GM12878 (cell line): ENCODE measurements around the gene RNF43. TPM values are rescaled to one million over a fixed set of nuclear protein-coding genes. Genes with fewer than 3 reads are reported as not detected.
A peak's percentile ranks its signal among the peaks of the same experiment; 100 is the strongest.

ENCODE experiments used
- ATAC-seq: fragments of 200-7000 bp; cut with Tn5 transposase; 3 replicates; pipeline ENCODE4 v1.9.1; 2020; ENCODE audit warnings: mild to moderate bottlenecking, moderate library complexity
- BruUV-seq: library from RNA; stranded (reverse); fragments of 400-500 nt; replicated peaks from 2 replicates; lab custom pipeline; 2021; lab: Mats Ljungman, UMichigan
- CTCF ChIA-PET: fragments of 300-600 bp; sonication (Branson Sonifier 250); formaldehyde crosslinking; extraction: SDS; loops from one replicate; lab custom pipeline; 2021; ENCODE audit warnings: inconsistent platforms; lab: Yijun Ruan, JAX
- POLR2A ChIA-PET: fragments of 350-600 bp; formaldehyde crosslinking; extraction: SDS; loops from one replicate; lab custom pipeline; 2021; ENCODE audit warnings: inconsistent platforms; lab: Charles Lee
- RAD21 ChIA-PET: fragments of 300-600 bp; sonication (Branson Sonifier 250); formaldehyde crosslinking; loops from one replicate; lab custom pipeline; 2023; ENCODE audit warnings: antibody characterized with exemption; ENCODE audit not compliant: unreplicated experiment; lab: Charles Lee
- SMC1A ChIA-PET: fragments of 300-600 bp; sonication (Branson Sonifier 250); formaldehyde crosslinking; loops from one replicate; lab custom pipeline; 2023; ENCODE audit not compliant: unreplicated experiment, uncharacterized antibody; lab: Charles Lee
- DNase-seq: peaks from one replicate; pipeline ENCODE4 v3.0.0-alpha.2; 2011; ENCODE audit warnings: low read depth, low spot score
- FAIRE-seq: peaks from 3 replicates; lab custom pipeline; 2011; peaks lifted over from hg19 to GRCh38; lab: Jason Lieb, UNC
- H2AFZ ChIP-seq: 2 replicates; pipeline ENCODE4 v1.6.0; 2011; ENCODE audit warnings: low read depth, low read length, control low read depth; ENCODE audit not compliant: control insufficient read depth
- H3K27ac ChIP-seq: 2 replicates; pipeline ENCODE4 v1.5.1; 2011; ENCODE audit warnings: control low read depth; ENCODE audit not compliant: control insufficient read depth, insufficient read depth
- H3K27me3 ChIP-seq, 2 experiments: replicated peaks in 1 of 2; 2 replicates each; pipeline versions ENCODE4 v1.6.0 to v1.6.1; 2011; ENCODE audit warnings: low read length in 1 of 2; ENCODE audit not compliant: control insufficient read depth in 2 of 2, insufficient read depth in 2 of 2
- H3K36me3 ChIP-seq, 2 experiments: 2 replicates each; pipeline ENCODE4 v1.5.1; 2011; ENCODE audit warnings: low read length in 1 of 2; ENCODE audit not compliant: control insufficient read depth in 2 of 2, insufficient read depth in 2 of 2
- H3K4me1 ChIP-seq: 2 replicates; pipeline ENCODE4 v1.6.1; 2011; ENCODE audit warnings: mild to moderate bottlenecking, low read length, moderate library complexity, mixed read lengths; ENCODE audit not compliant: control insufficient read depth, insufficient read depth
- H3K4me2 ChIP-seq: 2 replicates; pipeline ENCODE4 v1.6.0; 2011; ENCODE audit warnings: control low read depth; ENCODE audit not compliant: control insufficient read depth, insufficient read depth
- H3K4me3 ChIP-seq: fragments of 200-600 bp; sonication (generic); 2 replicates; pipeline ENCODE4 v1.5.1; 2016
- H3K79me2 ChIP-seq: 2 replicates; pipeline ENCODE4 v1.6.0; 2011; ENCODE audit warnings: low read length; ENCODE audit not compliant: control insufficient read depth, insufficient read depth
- H3K9ac ChIP-seq: 2 replicates; pipeline ENCODE4 v1.8.0; 2011; ENCODE audit warnings: low read length, control low read depth, mixed read lengths; ENCODE audit not compliant: control insufficient read depth, insufficient read depth
- H3K9me3 ChIP-seq: replicated peaks from 3 replicates; pipeline ENCODE4 v1.5.1; 2011; ENCODE audit warnings: mild to moderate bottlenecking, low read length; ENCODE audit not compliant: control insufficient read depth, insufficient read depth
- H4K20me1 ChIP-seq: 2 replicates; pipeline ENCODE4 v1.6.0; 2011; ENCODE audit not compliant: control insufficient read depth, insufficient read depth
- GATAD2B ChIP-seq: fragments of 450-650 bp; conservative IDR thresholded peaks from 2 replicates; pipeline ENCODE4 v1.6.1; 2017; ENCODE audit warnings: low read depth, mild to moderate bottlenecking, moderate library complexity
- HDAC2 ChIP-seq: fragments of 200-600 bp; sonication (generic); IDR thresholded peaks from 2 replicates; pipeline ENCODE4 v1.6.1; 2017
- IKZF2 ChIP-seq, 2 experiments: fragments of 450-650 bp; IDR thresholded peaks; 2 replicates each; pipeline ENCODE4 v1.6.1; 2017; ENCODE audit warnings: mild to moderate bottlenecking in 2 of 2, moderate library complexity in 2 of 2
- IRF4 ChIP-seq: IDR thresholded peaks from 2 replicates; pipeline ENCODE4 v1.6.1; 2011; ENCODE audit warnings: low read depth, low read length
- JUND ChIP-seq: IDR thresholded peaks from 2 replicates; pipeline ENCODE4 v1.6.1; 2012; ENCODE audit warnings: low read depth, mild to moderate bottlenecking, low read length, improper control_type of control experiment, moderate library complexity
- MEF2A ChIP-seq: IDR thresholded peaks from 2 replicates; pipeline ENCODE4 v1.6.1; 2011; ENCODE audit warnings: low read depth, mild to moderate bottlenecking, low read length, moderate library complexity; ENCODE audit not compliant: insufficient read depth
- MYB ChIP-seq: fragments of 150-350 bp; IDR thresholded peaks from 2 replicates; pipeline ENCODE4 v1.6.1; 2014; ENCODE audit warnings: mild to moderate bottlenecking, low read depth, low read length, borderline replicate concordance
- POLR2AphosphoS2 ChIP-seq: IDR thresholded peaks from 2 replicates; pipeline ENCODE4 v1.6.1; 2011; ENCODE audit warnings: low read depth, mild to moderate bottlenecking, low read length, improper control_type of control experiment, moderate library complexity
- REST ChIP-seq: IDR thresholded peaks from 2 replicates; pipeline ENCODE4 v1.6.1; 2012; ENCODE audit warnings: mild to moderate bottlenecking, low read depth, low read length
- WRNIP1 ChIP-seq: IDR thresholded peaks from 2 replicates; pipeline ENCODE4 v1.6.1; 2011; ENCODE audit warnings: low read depth, low read length, improper control_type of control experiment, borderline replicate concordance
- WGBS: methylation state at CpG from one replicate; pipeline ENCODE4 v1.1.6; 2016; ENCODE audit warnings: low lambda C conversion rate; ENCODE audit not compliant: insufficient replicate concordance, insufficient coverage; ENCODE audit errors: missing lambda C conversion rate; 5-methylcytosine and 5-hydroxymethylcytosine counted together
- in situ Hi-C: fragments of 300-500 bp; cut with MboI; formaldehyde crosslinking; loops from 9 replicates; pipeline ENCODE4 v1.14.3; 2018; ENCODE audit warnings: mixed read lengths
- intact Hi-C: fragments of 100-400 bp; cut with micrococcal nuclease; formaldehyde crosslinking; loops from one replicate; pipeline ENCODE4 v1.14.2; 2022; ENCODE audit not compliant: unreplicated experiment
- polyA plus RNA-seq, 11 experiments: library from polyadenylated mRNA; depleted of rRNA in 4 of 11; unstranded in 6 of 11; stranded (reverse) in 5 of 11; fragments of >200 nt; fragmentation: Nextera tagmentation in 4 of 11; fragmentation: Illumina TruSeq in 1 of 11; extraction: Ambion mirVana in 4 of 11; extraction: Trizol in 1 of 11; gene quantifications; 1 replicate in 1 of 11; 2 replicates in 10 of 11; pipeline versions ENCODE4 v1.2.1 to v1.2.3, GENCODE V29; 2011 to 2016; ENCODE audit warnings: inconsistent platforms in 2 of 11, missing spikeins in 2 of 11, low read depth in 1 of 11
- total RNA-seq, 4 experiments: library from RNA; depleted of rRNA in 3 of 4; stranded (reverse); fragments of >200 nt in 3 of 4; fragmentation: Illumina TruSeq in 1 of 4; extraction: Trizol in 1 of 4; gene quantifications; 2 replicates each; pipeline versions ENCODE4 v1.2.1 to v1.2.3, GENCODE V29; 2013 to 2021
- TF ChIP-seq, protein P1 (sequence below): fragments of 450-650 bp; conservative IDR thresholded peaks from 2 replicates; pipeline ENCODE4 v1.6.1; 2017; ENCODE audit warnings: mild to moderate bottlenecking, moderate library complexity
- TF ChIP-seq, protein P2 (sequence below): fragments of 450-650 bp; IDR thresholded peaks from 2 replicates; pipeline ENCODE4 v1.6.1; 2017; ENCODE audit warnings: mild to moderate bottlenecking

Gene RNF43
- total and polyA plus RNA-seq, 10 of the 15 experiments (the other 5 are each of a cell fraction or from before 2014, with no cell fraction given), result 1.2 to 16.7 (median 5.5) TPM

DNA sequence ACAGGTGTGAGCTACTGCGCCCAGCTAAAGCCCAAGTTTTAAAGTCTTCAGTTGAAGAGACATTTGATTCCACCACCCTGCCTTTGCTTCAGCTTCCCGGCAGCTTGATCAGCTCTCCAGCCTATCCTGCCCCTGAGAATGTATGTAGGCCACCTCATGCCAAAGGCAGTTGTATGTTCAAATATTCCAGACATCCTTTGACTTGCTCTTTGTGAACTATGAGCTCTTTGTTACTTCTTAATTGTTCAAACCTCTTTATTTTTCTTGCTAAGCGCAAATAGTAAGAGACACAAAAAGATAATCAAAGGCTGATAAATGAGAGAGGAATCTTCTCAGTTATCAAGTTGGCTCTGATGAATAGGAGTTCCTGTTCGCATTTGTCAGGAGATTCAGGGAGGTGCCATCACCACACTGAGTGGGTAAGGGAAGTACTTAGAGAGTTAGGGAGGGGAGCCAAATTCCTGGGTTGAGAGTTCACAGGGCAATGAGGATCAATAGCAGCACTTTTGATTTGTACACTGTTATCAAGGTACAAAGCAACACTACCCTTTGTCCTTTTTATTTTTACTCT is 33.4 kb downstream of the RNF43 start (continued):
- TF ChIP-seq REST (no peak), MYB (no peak), MEF2A (no peak)

- POLR2A ChIA-PET, result interaction anchor here (1.2 to 5.9 kb wide), 7 partner anchors 9 to 45 kb away, joined by 3 to 29 read pairs (median 5); partner anchors contain the start of genes RNF43 and SUPT4H1
- Histone ChIP-seq H3K27me3 (no peaks in the 10 kb centered on the region), H4K20me1 (no peaks in the 10 kb centered on the region), H3K27ac (peak overlapping the region; percentile 42; the same call in 1 of the 2 replicates), H3K4me3 (no peak overlapping the region; the same call in 1 of the 2 replicates), H3K9ac (no peak overlapping the region), H3K4me2 (peak overlapping the region; percentile 53), H3K4me1 (peaks cover 19% of the 10 kb centered on the region), H2AFZ (peak overlapping the region; percentile 65), H3K36me3 (no peaks in the 10 kb centered on the region; a peak in 2 of 4 replicates), H3K9me3 (no peaks in the 10 kb centered on the region), H3K79me2 (peaks cover 4% of the 10 kb centered on the region)
- ATAC-seq (peak; percentile 8; the same call in 1 of the 3 replicates), DNase-seq (no peak), FAIRE-seq (no peak)
- intact Hi-C loops (loop anchor here (2.0 kb wide), 1 partner anchor 32 kb away; no protein-coding TSS in a partner anchor), in situ Hi-C loops (no loop called here)
- CTCF ChIA-PET, result interaction anchor here (0.8 to 3.6 kb wide), 8 partner anchors 12 to 78 kb away, joined by 3 to 17 read pairs (median 4); partner anchors contain the start of gene RNF43
- BruUV-seq, result no TSS peak
- TF ChIP-seq HDAC2 (no peak), IKZF2 (IDR thresholded peaks at IDR 0.05) (no peak), WRNIP1 (no peak), JUND (no peak), IRF4 (no peak), POLR2AphosphoS2 (no peak), GATAD2B (no peak)
- TF ChIP-seq, protein P1, sequence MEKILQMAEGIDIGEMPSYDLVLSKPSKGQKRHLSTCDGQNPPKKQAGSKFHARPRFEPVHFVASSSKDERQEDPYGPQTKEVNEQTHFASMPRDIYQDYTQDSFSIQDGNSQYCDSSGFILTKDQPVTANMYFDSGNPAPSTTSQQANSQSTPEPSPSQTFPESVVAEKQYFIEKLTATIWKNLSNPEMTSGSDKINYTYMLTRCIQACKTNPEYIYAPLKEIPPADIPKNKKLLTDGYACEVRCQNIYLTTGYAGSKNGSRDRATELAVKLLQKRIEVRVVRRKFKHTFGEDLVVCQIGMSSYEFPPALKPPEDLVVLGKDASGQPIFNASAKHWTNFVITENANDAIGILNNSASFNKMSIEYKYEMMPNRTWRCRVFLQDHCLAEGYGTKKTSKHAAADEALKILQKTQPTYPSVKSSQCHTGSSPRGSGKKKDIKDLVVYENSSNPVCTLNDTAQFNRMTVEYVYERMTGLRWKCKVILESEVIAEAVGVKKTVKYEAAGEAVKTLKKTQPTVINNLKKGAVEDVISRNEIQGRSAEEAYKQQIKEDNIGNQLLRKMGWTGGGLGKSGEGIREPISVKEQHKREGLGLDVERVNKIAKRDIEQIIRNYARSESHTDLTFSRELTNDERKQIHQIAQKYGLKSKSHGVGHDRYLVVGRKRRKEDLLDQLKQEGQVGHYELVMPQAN, result no peak
- TF ChIP-seq, protein P2, sequence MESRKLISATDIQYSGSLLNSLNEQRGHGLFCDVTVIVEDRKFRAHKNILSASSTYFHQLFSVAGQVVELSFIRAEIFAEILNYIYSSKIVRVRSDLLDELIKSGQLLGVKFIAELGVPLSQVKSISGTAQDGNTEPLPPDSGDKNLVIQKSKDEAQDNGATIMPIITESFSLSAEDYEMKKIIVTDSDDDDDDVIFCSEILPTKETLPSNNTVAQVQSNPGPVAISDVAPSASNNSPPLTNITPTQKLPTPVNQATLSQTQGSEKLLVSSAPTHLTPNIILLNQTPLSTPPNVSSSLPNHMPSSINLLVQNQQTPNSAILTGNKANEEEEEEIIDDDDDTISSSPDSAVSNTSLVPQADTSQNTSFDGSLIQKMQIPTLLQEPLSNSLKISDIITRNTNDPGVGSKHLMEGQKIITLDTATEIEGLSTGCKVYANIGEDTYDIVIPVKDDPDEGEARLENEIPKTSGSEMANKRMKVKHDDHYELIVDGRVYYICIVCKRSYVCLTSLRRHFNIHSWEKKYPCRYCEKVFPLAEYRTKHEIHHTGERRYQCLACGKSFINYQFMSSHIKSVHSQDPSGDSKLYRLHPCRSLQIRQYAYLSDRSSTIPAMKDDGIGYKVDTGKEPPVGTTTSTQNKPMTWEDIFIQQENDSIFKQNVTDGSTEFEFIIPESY, result no peak
- 93% methylated on average over 1 of the region's 1 CpG for WGBS
- RAD21 ChIA-PET, result interaction anchor here (1.0 to 8.4 kb wide), 3 partner anchors 19 to 32 kb away, joined by 3 to 70 read pairs (median 4); partner anchors contain the start of gene RNF43
- SMC1A ChIA-PET, result interaction anchor here (0.6 to 7.5 kb wide), 15 partner anchors 11 to 621 kb away, joined by 3 to 74 read pairs (median 4); partner anchors contain the start of gene RNF43
Measured at GRCh38 chr17:58382872-58383242, 34.5 kb downstream of the RNF43 start.
